ENCODE data around the gene ENAH.

- TF ChIP-seq CTCF (IDR thresholded peaks at IDR 0.05; ENCODE audit: insufficient read depth, low read length) (no peak), POLR2AphosphoS5 (IDR thresholded peaks at IDR 0.05; ENCODE audit: low read depth) (no peak), SPI1 (IDR thresholded peaks at IDR 0.05; ENCODE audit: borderline replicate concordance, low read depth) (no peak)
These were observed 178.4 kb downstream of the ENAH start for GRCh38 chr1:225474439-225474985.

Measured in HL-60 (cell line).